NCI-H128 (cell line): ENCODE results near the gene IL17RD.

Experiments
- DNase-seq: peaks from one replicate; lab custom pipeline; 2025; ENCODE audit not compliant: unreplicated experiment; lab: John Stamatoyannopoulos, UW

Gene IL17RD

GRCh38 chr3:57068437-57069089 lies 96.6 kb downstream of the IL17RD start:
- no peak for DNase-seq

GRCh38 chr3:57066471-57066870 lies 98.7 kb downstream of the IL17RD start:
- DNase-seq: no peak

- DNase-seq: no peak
Measured at GRCh38 chr3:57065588-57065987, 99.6 kb downstream of the IL17RD start.

DNA sequence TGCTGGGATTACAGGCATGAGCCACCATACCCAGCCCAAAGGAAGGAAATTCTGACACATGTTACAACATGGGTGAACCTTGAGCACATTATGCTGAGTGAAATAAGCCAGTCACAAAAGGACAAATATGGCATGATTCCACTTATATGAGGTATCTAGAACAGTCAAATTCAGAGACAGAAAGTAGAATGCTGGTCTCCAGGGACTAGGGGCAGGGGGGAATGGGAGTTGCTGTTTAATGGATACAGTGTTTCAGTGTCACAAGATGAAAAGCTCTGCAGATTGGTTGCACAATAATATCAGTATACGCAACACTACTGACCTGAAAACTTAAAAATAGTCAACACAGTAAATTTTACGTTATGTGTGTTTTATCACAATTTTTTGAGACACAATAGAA lies 100.6 kb downstream of the IL17RD start:
- no peak for DNase-seq

GRCh38 chr3:57064001-57064400 lies 101.2 kb downstream of the IL17RD start:
- DNase-seq: no peak

- DNase-seq: no peak
Measured at GRCh38 chr3:57063032-57063431, 102.1 kb downstream of the IL17RD start.

GRCh38 chr3:57062101-57062631 lies 103.0 kb downstream of the IL17RD start:
- DNase-seq: no peak

GRCh38 chr3:57061556-57061955 lies 103.6 kb downstream of the IL17RD start:
- no peak for DNase-seq

DNA sequence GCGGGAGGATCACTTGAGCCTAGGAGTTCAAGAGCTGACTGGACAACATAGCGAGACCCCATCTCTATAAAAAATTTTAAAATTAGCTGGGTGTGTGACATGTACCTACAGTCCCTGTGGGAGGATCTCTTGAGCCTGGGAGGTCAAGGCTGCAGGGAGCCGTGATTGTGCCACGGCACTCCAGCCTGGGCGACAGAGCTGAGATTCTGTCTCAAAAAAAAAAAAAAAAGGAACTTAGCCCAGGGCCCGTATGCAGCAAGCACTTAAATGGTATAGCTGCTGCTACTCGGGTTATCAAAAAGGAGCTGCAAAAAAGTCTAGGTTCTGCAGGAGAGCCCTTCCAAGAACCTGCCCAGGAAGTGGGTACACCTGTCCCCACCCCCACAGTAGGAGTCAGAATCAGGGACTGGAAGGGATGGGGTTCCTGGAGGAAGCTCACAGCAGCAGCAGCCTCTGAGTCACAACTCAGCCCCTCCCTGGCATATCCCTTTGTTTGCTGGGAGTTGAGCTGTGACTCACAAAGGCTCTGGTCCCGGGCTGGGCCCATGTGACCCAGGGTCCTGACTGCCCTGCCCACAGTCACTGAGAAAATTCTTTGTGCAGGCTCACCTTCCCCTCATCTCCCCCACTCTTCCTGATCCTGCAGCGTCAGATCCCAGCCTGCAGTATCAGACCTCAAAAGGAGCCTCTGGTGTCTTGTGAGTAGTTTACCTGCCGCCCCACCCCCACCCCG lies 104.9 kb downstream of the IL17RD start, which contains the start of gene SPATA12:
TSS of gene SPATA12 (plus strand) at position 576 of the 733 bp plus-strand sequence. CDS start 13,031 bp downstream, outside the sequence.
- DNase-seq: no peak

- DNase-seq: no peak
Measured at GRCh38 chr3:57059411-57059810, 105.7 kb downstream of the IL17RD start.

- DNase-seq: no peak
Measured at GRCh38 chr3:57057351-57057750, 107.8 kb downstream of the IL17RD start.

GRCh38 chr3:57053122-57053521 lies 112.0 kb downstream of the IL17RD start:
- no peak for DNase-seq

GRCh38 chr3:57052662-57053061 lies 112.5 kb downstream of the IL17RD start:
- DNase-seq: no peak

DNA sequence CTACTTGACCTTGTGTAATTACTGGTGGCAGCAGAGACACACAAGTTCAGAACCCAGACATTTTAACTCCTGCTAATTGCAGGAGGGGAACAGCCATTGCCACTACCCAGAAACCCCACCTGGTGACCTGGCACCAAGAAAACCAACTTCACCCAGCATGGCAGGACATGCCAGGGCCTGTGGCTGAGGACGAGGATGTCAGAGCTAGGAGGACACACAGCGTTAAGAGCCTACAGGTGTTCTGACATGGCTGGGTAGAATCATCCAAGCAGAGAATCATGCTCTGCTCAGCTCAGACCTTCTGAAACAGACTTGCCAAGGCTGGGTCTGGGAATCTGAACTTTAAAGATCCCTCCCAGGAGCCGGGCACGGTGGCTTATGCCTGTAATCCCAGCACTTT lies 116.4 kb downstream of the IL17RD start:
- DNase-seq: no peak

- DNase-seq: no peak
Measured at GRCh38 chr3:57048052-57048671, 117.0 kb downstream of the IL17RD start.

DNA sequence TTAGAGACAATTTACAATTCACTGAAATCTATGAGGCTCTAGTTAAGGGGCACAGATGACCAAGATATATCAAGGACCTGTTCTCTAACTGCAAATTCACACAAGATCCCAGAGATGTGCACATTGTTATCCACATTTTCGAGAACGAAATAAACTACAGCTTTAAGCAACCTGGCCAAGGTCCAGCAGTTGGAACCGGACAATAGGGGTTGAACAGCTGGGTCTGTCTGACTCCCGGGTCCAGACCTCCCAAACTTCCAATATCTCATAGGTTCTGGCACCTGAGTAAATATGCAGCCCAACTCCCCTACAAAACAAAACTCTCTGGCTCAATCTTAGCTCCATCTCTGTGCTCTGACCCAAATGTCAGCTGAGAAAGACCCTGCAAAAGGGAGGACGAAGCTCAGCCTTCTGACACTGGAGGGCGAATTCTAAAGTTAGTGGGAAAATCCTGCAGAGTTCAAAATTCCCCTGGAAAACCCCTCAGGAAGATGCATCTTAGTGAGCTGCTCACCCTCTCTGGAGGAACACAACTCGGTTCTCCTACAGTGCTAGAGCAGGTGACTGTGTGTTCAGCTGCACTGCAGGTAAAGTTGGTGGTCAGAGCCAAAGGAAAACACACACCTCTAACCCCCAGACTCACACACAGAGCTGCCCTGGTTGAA lies 118.9 kb downstream of the IL17RD start:
- DNase-seq: no peak

GRCh38 chr3:57043518-57043917 lies 121.6 kb downstream of the IL17RD start:
- no peak for DNase-seq

- no peak for DNase-seq
Measured at GRCh38 chr3:57041674-57042073, 123.5 kb downstream of the IL17RD start.
